ENCODE results near the gene TOLLIP.
"Not testable (repeated sequence)": the region's sequence is repeated elsewhere in the genome, so short reads cannot be mapped to it uniquely, and the experiment has no call there.

TOLLIP gene

GRCh38 chr11:1343391-1344055, 34.1 kb upstream of the TOLLIP start:
- no peak for DNase-seq (ENCODE audit: low read depth, low spot score)

- DNase-seq (ENCODE audit: low read depth, low spot score) = no peak
Observed at GRCh38 chr11:1342946-1343345, 33.5 kb upstream of the TOLLIP start.

- no peak for DNase-seq (ENCODE audit: low read depth, low spot score)
Observed at GRCh38 chr11:1341928-1342524, 32.6 kb upstream of the TOLLIP start.

GRCh38 chr11:1341226-1341625, 31.8 kb upstream of the TOLLIP start:
- not testable (repeated sequence) for DNase-seq (ENCODE audit: low read depth, low spot score)

GRCh38 chr11:1340111-1340510, 30.7 kb upstream of the TOLLIP start:
- no peak for DNase-seq (ENCODE audit: low read depth, low spot score)

- DNase-seq (ENCODE audit: low read depth, low spot score) = no peak
Observed at GRCh38 chr11:1339066-1339675, 29.7 kb upstream of the TOLLIP start.

- DNase-seq (ENCODE audit: low read depth, low spot score) = no peak
Observed at GRCh38 chr11:1338201-1339065, 29.0 kb upstream of the TOLLIP start.

- no peak for DNase-seq (ENCODE audit: low read depth, low spot score)
Observed at GRCh38 chr11:1337647-1338007, 28.2 kb upstream of the TOLLIP start.

- DNase-seq (ENCODE audit: low read depth, low spot score) = no peak
Observed at GRCh38 chr11:1336836-1337646, 27.6 kb upstream of the TOLLIP start.

GRCh38 chr11:1335811-1336761, 26.7 kb upstream of the TOLLIP start:
- DNase-seq (ENCODE audit: low read depth, low spot score) = no peak

GRCh38 chr11:1335264-1335810, 25.9 kb upstream of the TOLLIP start:
- DNase-seq (ENCODE audit: low read depth, low spot score) = no peak

- DNase-seq (ENCODE audit: low read depth, low spot score) = no peak
Observed at GRCh38 chr11:1333860-1334259, 24.4 kb upstream of the TOLLIP start.

GRCh38 chr11:1333091-1333772, 23.8 kb upstream of the TOLLIP start:
- no peak for DNase-seq (ENCODE audit: low read depth, low spot score)

- DNase-seq (ENCODE audit: low read depth, low spot score) = no peak
Observed at GRCh38 chr11:1330473-1330872, 21.0 kb upstream of the TOLLIP start.

- DNase-seq (ENCODE audit: low read depth, low spot score) = no peak
Observed at GRCh38 chr11:1327064-1327460, 17.6 kb upstream of the TOLLIP start.

GRCh38 chr11:1326435-1327063, 17.1 kb upstream of the TOLLIP start:
- no peak for DNase-seq (ENCODE audit: low read depth, low spot score)

- no peak for DNase-seq (ENCODE audit: low read depth, low spot score)
Observed at GRCh38 chr11:1323774-1324173, 14.3 kb upstream of the TOLLIP start.

- DNase-seq (ENCODE audit: low read depth, low spot score) = no peak
Observed at GRCh38 chr11:1317993-1318392, 8.6 kb upstream of the TOLLIP start.

- DNase-seq (ENCODE audit: low read depth, low spot score) = no peak
Observed at GRCh38 chr11:1317432-1317831, 8.0 kb upstream of the TOLLIP start.
